Stimulated activated CD4-positive, alpha-beta T cell treated with anti-CD3 and anti-CD28 coated beads, TNF-alpha, amount 100 ng/mL, for 4 hours (primary cell): ENCODE data around the gene GRIK4.
A peak's percentile ranks its signal among the peaks of the same experiment; 100 is the strongest.

Experiments
- DNase-seq, 3 experiments: peaks; one replicate each; pipeline ENCODE4 v3.0.0-alpha.2; 2020; ENCODE audit warnings: low read depth in 3 of 3

GRIK4 gene

GRCh38 chr11:120945042-120945441 lies 433.5 kb downstream of the GRIK4 start:
- no peak for DNase-seq

DNA sequence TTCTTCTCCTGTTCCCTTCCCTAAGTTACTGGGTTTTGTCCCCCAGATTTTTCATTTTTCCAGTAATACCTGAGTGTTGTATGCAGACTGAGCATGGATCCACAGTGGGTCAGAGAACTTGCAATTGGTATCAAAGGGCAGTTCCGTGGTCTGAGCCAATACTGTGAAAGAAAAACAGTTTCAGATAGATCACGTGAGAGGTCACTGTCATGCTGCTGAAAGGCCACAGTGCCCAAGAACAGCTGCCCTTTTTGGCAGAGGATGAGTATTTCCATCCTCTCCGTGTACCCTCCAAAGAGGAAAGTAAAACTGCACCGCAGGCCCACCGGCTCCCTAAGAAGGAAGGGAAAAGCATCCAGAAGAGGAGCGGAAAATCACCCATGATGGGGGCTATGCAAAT lies 439.3 kb downstream of the GRIK4 start:
- no peak for DNase-seq

GRCh38 chr11:120952461-120953434 lies 441.2 kb downstream of the GRIK4 start:
- DNase-seq, result peak; percentile 14 to 30 (median 28)

DNA sequence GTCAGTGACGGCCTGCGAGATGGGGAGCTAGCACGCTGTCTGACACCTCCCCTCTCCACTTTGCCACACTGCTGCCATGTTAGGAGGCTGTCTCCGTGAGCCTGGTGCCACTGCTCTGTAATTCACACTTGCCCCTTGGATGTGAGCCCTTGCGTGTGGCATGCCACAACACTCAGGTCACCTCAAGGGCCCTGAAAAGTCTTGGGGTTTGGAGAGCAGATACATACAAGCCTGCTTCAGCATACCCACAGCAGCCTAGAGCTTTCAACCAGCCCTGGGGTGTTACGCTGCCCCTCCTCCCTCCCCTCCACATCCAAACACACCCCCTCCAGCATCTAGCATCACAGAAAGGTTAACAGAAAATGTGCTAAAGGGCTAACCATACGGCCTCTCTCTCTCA lies 442.8 kb downstream of the GRIK4 start:
- no peak for DNase-seq

DNA sequence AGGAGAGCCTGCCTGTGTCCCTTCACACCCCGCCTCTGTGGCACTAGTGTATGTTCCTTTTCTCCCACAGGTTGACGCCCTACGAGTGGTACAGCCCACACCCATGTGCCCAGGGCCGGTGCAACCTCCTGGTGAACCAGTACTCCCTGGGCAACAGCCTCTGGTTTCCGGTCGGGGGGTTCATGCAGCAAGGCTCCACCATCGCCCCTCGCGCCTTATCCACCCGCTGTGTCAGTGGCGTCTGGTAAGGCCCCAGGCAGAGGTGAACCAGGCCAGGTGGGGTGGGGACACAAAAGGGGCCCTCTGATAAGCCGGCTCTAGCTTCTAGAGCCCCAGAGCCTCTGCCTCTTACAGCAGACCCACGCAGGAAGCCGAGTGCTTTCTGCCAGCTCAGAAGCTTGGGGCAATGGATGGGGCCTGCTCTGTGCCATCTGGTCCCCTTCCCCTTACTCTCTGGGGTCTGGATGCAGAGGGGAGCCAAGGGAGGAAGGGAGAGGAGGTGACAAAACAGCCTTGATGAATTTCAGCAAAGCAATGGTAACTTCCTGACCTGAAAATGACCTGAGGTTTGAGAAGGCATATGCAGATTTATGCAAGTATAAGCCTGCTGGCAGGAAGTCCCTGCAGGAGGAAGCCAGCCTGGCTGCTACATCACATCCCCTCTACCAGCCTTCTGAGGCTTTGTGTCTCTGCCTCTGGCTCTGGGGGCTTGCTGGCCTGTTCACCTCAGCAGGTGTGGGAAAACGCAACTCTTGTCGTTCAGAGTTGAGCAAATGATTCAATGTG lies 445.4 kb downstream of the GRIK4 start:
- no peak for DNase-seq

DNA sequence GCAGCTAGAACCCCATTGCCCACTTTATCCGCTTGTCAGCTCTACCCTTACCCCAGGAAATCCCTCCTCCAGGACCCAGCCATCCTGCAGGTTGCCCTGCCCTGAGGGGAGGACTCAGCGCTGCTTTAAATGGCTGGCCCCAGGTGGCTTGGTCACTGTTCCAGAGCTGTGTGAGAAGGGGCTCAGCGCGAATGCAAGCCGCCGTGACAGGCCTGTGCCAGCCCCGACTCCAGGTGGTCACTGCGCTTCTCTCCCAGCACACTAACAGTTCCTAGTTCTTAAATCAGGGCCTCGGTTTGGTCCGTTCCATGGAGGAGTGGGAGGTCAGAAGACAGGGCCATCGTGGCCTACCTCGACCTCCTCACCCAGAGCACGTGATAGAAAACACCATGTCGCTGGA lies 446.6 kb downstream of the GRIK4 start:
- no peak for DNase-seq

DNA sequence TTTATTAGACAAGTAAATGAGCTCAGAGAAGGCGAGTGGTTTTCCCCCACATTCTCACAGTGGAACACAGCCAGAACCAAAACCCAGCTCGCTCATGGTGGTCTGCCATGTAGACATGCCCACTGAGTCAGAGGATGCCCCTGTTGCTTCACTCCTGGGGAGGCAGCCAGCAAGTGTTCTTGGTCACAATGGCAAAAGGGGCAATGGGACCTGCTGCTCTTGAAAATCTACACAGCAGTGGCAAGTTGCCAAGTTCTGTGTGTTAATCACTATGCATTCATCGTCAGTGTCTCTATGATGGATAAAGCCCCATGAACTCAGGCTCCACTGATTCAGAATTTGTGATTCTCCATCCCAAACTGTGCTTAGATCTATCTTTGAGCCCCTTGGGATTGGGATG lies 447.6 kb downstream of the GRIK4 start:
- no peak for DNase-seq

- no peak for DNase-seq
Measured at GRCh38 chr11:120964857-120965256, 453.3 kb downstream of the GRIK4 start.

DNA sequence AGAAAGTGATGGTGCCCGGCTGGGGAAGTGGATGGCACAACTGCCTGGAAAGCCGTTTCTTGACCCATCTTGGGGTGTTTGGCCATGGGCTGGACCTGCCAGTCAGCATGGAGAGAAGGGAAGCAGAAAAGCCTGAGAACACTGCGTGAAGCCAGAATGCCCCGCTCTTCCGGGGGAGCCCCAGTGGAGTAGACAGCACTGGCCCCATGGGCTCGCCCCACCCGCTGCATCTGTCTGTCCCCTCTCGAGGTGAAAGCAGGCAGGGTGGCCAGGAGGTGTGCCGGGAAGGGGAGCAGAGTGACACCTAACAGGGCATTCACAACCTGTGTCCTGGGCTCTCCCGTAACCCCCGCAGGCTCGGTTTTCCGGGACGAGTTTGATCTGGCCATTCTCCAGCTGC lies 455.3 kb downstream of the GRIK4 start:
- DNase-seq, result no peak

DNA sequence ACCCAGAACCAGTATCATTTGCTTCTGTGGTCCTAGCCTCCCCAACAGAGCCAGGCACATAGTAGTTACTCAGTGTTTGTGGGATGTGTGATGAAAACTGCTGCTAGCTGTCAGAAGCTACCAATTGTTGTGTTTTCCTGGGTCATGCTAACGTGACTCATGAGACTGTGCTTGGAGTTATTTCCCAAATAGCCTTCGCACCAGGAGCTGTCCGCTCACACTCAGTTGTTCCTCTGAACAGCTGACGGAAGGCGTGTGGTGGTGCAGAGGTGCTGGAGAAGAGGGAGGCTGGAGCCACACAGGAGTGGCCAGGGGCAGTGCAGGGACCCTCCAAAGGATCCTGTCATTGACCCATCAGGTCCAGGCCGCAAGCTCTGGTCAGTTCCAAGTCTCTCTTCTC lies 458.4 kb downstream of the GRIK4 start:
- no peak for DNase-seq

GRCh38 chr11:120971825-120972224 lies 460.3 kb downstream of the GRIK4 start:
- DNase-seq, result no peak

GRCh38 chr11:120972621-120973020 lies 461.1 kb downstream of the GRIK4 start:
- no peak for DNase-seq

- DNase-seq, result no peak
Measured at GRCh38 chr11:120973501-120973900, 462.0 kb downstream of the GRIK4 start.

- no peak for DNase-seq
Measured at GRCh38 chr11:120974466-120974865, 462.9 kb downstream of the GRIK4 start.

DNA sequence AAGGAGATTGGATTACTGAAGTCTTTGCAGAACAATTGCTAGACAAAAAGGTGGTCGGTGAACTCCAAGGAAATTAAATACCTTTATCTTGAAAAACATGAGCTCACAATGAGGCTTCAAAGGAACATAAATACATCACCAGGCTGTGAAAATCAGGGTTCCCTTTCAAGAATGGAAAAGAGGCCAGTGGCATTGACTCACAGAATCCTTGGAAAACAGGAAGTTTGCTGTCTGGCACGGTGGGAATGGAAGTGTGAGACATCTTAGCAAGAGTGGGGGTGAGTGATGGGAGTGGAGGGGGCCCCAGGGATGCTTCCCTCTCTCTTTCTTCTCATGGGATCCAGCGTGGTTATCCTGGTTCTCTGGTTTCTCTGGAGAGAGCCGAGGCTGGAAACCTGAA lies 463.4 kb downstream of the GRIK4 start:
- no peak for DNase-seq

GRCh38 chr11:120977266-120978137 lies 466.0 kb downstream of the GRIK4 start:
- DNase-seq, result no peak

DNA sequence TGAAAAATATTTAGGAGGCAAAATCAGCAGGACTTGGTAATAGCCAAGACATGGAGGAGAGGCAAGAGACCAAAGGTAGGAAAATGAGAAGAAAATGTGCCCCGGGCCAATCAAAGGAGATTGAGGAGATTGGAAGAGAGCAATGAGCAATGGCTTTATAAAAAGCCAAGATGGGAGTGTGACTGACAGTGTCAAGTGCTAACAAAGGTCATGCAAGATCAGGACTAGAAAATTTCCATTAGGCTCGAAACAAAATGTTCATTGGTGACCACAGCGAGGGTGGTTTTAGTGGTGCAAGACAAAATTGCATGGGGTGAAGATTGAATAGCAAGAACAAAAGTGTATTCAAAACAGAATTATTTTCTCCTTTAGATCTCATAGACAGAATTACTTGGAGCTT lies 467.2 kb downstream of the GRIK4 start:
- no peak for DNase-seq

DNA sequence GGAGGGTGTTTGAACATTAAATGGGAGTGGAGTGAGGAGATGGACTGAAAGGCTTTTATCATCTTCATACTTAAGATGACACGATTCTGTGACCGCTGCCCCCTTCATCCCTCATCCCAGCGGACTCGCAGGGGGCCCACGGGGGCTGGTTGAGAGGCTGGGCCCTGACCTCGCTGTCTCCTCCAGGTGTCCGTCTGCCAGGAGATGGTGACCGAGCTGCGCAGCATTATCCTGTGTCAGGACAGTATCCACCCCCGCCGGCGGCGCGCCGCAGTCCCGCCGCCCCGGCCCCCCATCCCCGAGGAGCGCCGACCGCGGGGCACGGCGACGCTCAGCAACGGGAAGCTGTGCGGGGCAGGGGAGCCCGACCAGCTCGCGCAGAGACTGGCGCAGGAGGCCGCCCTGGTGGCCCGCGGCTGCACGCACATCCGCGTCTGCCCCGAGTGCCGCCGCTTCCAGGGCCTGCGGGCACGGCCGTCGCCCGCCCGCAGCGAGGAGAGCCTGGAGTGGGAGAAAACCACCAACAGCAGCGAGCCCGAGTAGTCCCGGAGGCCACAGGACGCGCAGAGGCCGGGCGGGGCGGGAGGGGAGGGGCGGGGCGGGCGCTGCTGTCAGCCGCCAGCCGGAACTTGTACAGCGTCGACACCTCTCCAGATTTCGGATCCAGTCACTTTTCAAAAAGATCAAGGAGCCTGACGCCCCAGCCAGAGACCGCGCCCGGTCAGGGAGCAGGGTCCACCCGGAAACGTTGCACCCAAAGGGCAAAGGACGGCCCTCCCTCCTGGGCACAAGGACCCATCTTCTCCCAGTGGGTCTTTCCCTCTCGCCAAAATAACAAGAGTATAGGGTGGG lies 474.4 kb downstream of the GRIK4 start:
- peak in 2 of 3 experiments; percentile 1 to 9 for DNase-seq

- DNase-seq, result no peak
Measured at GRCh38 chr11:120988603-120989002, 477.1 kb downstream of the GRIK4 start.

DNA sequence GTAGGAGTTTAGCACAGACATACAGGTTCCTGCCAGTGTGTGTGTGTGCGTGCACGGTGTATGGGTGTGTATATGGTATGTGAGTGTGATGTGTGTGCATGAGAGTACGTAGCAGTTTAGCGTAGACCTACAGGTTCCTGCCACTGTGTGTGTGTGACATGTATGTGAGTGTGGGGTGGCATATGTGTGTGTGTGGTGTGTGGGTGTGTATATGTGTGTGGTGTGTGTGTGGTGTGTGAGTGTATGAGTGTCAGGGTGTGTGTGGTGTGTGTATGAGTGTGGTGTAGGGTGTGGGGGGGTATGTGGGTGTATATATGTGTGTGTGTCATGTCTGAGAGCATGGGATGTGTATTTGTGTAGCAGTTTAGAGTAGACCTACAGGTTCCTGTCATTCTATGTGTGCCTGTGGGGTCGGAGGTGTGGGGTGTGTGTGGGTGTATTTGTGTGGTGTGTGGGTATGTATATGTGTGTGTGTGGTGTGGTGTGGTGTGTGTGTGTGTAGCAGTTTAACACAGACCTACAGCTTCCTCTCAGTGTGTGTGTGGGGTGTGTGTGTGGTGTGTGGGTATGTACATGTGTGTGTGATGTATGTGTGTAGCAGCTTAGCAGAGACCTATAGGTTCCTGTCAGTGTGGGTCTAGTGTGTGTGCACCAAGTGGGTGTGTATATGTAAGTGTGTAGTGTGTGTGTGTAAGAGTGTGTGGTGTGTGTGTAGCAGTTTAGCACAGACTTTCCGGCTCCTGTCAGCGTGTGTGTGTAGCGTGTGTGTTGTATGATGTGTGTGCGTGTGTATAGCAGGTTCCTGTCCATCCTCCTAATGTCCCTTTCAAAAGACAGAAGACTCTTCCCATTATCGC lies 480.5 kb downstream of the GRIK4 start:
- no peak for DNase-seq
